D721Med (cell line): ENCODE results near the gene KRTAP4-2.
"Not testable (repeated sequence)": the region's sequence is repeated elsewhere in the genome, so short reads cannot be mapped to it uniquely, and the experiment has no call there.

Experiments used
- DNase-seq: peaks from one replicate; pipeline ENCODE4 v3.0.0; 2011; ENCODE audit warnings: low spot score; ENCODE audit not compliant: insufficient read length
- FAIRE-seq: peaks from 2 replicates; lab custom pipeline; 2011; peaks lifted over from hg19 to GRCh38; lab: Jason Lieb, UNC
- CTCF ChIP-seq: IDR thresholded peaks from 2 replicates; pipeline ENCODE4 v1.5.1; 2012; ENCODE audit warnings: mild to moderate bottlenecking, control low read depth; ENCODE audit not compliant: insufficient read depth; ENCODE audit errors: missing control alignments

KRTAP4-2 gene

GRCh38 chr17:41199421-41200078 lies 21.5 kb upstream of the KRTAP4-2 start:
- no peak for FAIRE-seq
- TF ChIP-seq CTCF: no peak
- no peak for DNase-seq

GRCh38 chr17:41196068-41196467 lies 18.0 kb upstream of the KRTAP4-2 start:
- DNase-seq: no peak
- FAIRE-seq: no peak
- TF ChIP-seq CTCF: no peak

GRCh38 chr17:41190328-41190727 lies 12.3 kb upstream of the KRTAP4-2 start:
- no peak for DNase-seq
- FAIRE-seq: no peak
- no peak for TF ChIP-seq CTCF

GRCh38 chr17:41189837-41190318 lies 11.9 kb upstream of the KRTAP4-2 start, which contains the start of gene KRTAP9-1:
Gene KRTAP9-1, plus strand, starts transcription at chr17:41189887. Its CDS starts 0 bp downstream, at chr17:41189887.
- DNase-seq, FAIRE-seq: not testable (repeated sequence)

GRCh38 chr17:41186872-41187271 lies 8.9 kb upstream of the KRTAP4-2 start:
- no peak for FAIRE-seq

GRCh38 chr17:41185001-41185400 lies 7.0 kb upstream of the KRTAP4-2 start:
- no peak for DNase-seq
- no peak for TF ChIP-seq CTCF
- FAIRE-seq: no peak

More at GRCh38 chr17:41186872-41187271, 8.9 kb upstream of the KRTAP4-2 start:
- DNase-seq: no peak
- no peak for TF ChIP-seq CTCF

- no peak for FAIRE-seq
- DNase-seq: no peak
- no peak for TF ChIP-seq CTCF
Observed at GRCh38 chr17:41184480-41184961, 6.5 kb upstream of the KRTAP4-2 start, which contains the start of gene KRTAP4-1. Gene KRTAP4-1, minus strand, starts transcription at chr17:41184911. Its CDS starts 57 bp downstream, at chr17:41184854.
